Retina (tissue), 1 donor: Measurements from ENCODE around the gene ADAMTS2.
A peak's percentile ranks its signal among the peaks of the same experiment; 100 is the strongest.

ENCODE experiments used
- DNase-seq: peaks from one replicate; pipeline ENCODE4 v3.0.0-alpha.2; 2016

Gene ADAMTS2

DNA sequence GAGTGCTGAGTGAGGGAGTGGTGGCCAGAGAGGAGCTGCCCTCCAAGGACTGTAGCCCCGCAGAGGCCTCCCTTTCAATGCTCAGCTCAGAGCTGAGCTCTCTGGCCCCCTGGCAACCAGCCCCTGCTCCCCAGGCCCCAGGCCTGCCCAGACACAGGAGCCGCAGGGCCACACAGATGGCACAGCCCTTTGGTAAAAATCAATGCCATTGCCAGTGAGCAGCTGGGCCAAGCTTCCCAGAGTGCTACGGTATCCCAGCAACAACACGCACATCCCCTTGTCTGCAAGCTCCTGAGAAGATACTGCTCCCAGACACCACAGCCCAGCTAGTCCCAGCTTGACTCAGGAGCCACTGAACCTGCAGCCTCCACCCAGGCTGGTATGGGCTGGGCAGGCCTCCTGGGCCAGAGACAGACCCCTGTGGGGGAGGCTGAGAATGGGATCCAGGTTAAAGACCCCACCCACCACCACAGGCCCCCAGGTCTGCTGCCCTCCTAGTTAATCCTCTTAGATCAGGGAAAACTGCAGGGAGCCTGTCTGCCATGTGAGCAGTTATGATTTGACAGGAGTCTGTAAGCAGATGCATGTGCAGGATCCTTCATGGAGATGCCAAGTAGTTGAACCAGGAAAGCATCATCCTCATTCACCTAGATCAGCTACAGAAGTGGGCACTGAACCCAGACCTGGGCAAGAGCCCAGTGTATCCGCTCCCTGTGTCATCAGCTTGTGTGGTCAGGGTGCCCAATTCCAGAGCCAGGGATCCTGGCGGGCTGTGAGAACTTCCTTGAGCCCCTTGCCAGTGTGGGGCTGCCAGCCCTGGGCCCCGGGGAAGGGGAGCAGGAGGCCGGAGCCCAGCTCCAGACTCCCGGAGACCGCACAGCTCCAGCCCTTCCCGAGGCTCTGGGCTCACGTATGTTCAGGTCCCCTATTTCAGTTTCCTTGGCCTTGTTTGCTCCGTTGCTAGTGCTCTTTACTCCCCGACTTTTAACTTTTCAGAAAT, 26.7 kb upstream of the ADAMTS2 start:
- peak; percentile 77 for DNase-seq

DNA sequence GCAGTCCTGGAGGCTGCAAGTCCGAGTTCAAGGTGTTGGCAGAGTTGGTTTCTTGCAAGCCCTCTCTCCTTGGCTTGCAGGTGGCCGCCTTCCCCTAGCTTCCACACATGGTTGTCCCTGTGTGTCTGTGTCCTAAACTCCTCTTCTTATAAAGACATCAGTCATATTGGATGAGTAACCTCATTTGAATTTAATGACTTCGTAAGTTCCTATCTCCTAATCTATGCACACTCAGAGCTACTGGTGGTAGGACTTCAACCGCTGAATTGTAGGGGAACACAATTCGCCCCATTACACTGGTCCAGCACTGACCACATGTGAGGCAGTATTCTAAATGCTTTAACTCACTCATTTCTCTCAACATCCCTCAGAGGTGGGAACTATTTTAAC, 25.9 kb upstream of the ADAMTS2 start:
- no peak for DNase-seq

DNA sequence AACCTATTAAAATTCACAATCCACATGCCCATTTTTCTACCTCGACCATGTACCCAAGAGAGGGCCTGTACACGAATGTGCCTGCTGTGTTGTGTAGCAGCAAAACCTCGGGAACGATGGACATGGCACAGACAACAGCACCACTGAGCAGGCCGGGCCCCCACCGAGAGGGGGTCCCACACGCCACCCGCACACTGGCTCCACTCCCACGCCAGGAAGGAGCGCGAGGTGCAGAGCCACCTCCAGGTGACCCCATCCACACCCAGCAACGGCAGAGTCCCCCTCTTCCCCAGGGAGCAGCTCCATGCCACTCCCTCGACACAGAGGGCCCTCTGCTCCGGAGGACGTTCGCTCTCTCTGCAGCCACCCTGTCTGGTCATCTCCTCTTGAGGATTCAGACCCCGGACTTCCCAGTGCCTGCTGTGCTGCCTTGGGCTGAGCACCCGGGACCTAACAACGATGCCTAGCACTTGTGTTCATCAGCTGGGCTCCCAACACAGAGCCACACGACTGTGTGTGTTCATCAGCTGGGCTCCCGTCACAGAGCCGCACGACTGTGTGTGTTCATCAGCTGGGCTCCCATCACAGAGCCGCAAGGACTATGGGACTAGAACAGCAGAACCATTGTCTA, 25.3 kb upstream of the ADAMTS2 start:
- no peak for DNase-seq

DNA sequence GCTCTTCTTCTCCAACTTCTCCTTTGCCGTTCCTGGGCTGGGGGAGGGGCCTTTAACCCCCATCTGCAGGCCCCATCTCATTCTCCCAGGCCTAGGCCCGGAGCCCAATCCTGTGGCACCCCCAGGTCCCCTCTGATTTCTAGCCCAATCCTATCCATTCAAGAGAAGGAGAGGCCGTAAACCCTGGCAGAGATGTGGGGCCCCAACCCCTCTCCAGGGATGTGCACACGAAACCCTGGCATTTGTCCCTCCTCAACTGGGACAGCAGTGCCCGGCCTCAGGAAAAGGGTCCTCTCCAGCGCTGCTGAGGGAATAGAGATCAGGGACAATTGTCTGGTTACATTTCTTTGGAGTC, 24.2 kb upstream of the ADAMTS2 start:
- no peak for DNase-seq

DNA sequence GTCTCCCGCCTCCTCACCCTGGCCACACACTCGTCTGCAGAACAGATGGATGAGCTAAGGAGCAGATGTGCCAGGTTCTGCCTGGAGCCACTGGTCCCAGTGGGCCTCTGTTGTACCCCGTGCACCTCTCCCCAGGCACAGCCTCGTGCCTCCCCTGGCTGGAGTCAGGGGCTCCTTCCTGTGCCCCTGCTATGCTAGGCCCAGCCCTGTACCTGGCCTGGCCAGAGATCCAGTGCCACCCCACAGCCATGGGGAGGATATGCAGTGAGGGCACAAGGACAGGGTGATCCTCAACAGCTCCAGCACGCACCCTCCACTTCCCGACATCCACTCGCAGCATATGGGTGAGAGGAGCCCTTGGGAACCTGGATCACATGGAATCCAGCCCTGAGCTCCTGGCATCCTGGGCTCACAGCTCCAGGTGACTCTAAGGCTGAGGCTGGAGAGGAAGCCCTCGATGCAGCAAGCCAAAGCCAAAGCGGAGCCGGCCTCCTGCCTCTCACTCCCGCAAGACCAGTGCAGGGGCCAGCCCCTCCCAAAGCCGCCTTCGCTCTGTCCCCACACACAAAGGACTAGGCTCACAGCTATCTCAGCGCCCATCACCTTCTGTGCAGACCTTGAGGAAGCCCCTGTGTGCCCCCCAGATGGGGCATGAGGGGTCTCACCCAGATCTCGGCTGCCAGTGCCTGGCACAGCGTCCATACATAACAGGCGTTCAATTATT, 23.7 kb upstream of the ADAMTS2 start:
- DNase-seq = no peak

DNA sequence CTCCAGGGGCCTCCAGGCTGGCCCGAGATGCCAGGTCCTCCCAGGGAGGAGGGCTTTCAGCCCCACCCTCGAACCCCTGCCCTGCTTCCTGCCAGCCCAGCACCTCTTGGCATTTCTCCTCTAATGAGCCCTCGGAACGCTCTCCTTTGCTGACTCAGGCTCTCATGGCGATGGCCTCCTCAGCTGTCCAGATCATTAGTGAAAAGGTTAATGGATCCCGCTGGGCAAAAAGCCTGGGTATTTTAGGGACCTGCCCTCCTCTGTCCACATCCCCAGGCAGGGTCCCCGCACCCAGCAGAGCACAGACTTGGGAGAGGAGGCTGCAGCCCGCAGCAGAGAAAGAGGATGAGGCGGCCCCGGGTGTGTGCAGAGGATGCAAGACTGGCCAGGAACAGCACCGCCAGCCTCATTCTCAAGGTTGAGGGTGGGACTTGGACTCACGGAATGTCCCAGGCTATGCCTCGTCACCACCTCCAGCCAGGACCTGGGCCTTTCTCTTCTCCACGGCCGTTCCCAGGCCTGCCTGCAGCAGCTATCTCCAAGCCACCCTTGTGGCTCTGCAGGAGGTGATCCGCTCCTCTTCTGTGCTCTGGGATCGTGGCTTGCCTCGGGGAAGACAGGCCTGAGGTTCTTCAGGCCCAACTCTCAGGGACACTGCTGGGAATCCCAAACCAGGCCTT, 23.0 kb upstream of the ADAMTS2 start:
- no peak for DNase-seq

DNA sequence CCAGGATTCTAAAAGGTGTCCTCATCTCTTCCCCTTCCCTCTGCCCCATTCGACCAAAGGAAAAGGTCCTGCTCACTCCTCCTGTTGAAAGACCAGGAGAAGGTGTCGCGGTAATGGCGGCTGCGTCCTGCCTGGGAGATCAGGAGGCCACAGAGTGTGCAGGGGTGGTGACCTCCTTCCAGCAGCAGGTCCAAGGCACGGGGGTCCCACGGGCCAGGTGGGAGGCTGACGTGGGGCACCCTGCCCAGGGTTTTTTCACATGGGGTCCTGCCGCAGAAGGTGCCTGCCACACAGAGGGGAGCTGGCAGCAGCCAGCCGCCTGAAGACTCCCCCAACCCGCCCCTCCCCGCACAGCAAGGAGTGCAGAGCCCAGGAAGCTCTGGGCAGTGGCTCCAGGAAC, 22.2 kb upstream of the ADAMTS2 start:
- DNase-seq = no peak

DNA sequence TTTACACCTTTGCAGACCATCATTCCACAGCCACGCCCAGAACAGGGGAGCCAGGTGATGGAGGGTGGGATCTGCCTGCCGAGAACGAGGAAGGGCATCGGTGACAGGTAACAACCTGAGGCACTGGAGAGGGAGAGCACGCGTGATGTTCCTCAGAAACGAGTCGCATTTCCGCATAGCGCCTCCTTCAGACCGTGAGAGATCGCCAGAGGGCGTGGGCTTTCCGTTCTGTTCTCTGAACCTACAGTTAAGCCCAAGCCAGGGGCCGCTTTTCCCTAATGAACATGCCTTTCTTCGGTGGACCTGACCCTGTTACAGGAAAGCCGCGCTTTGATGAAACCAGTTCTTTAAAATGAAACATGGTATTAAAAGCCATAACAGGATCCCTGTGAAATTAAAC, 17.1 kb upstream of the ADAMTS2 start:
- DNase-seq = no peak

DNA sequence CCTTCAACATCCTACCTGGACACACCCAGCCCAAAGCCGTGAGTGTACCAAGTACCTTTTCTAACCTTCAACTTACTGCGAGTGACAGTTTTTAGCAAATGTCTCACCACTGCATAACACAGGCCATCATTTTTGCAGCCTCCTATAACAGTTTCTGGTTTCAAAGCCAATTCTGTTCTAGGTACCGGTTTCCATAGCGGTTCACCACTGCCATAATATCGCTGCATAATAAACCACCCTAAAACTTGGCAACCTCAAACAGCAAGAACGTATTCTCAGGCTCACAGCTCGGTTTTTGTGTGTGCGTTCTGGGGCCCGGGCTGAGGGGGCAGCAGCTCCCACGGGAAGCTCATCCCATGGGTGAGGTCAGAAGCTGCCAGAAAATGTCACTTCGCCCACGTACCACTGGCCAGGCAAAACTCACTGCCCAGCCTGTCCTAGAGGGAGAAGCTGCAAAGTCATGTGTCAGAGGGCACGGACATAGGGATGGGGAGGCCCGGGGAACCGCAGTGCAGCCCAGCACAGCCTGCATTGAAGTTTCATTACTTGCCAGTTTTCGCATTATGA, 15.9 kb upstream of the ADAMTS2 start:
- no peak for DNase-seq

DNA sequence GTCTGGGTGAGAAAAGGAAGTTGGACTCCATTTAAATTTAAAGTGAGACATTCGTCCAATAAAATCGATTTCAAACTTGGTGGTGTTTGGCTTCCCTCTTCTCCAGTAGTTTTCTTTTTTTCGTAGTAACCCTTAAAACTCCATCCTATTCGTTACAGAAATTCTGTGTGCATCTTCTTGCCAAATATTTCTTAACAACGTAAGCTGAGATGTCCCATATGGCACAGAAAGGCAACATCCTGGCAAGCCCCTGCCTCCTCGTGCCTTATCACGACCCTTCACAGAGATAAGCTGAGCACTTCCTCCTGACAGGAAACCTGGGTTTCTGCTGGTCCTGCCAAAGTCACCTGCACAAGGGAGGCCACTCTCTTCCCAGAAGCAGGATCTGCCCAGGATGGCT, 11.8 kb upstream of the ADAMTS2 start:
- DNase-seq = no peak

DNA sequence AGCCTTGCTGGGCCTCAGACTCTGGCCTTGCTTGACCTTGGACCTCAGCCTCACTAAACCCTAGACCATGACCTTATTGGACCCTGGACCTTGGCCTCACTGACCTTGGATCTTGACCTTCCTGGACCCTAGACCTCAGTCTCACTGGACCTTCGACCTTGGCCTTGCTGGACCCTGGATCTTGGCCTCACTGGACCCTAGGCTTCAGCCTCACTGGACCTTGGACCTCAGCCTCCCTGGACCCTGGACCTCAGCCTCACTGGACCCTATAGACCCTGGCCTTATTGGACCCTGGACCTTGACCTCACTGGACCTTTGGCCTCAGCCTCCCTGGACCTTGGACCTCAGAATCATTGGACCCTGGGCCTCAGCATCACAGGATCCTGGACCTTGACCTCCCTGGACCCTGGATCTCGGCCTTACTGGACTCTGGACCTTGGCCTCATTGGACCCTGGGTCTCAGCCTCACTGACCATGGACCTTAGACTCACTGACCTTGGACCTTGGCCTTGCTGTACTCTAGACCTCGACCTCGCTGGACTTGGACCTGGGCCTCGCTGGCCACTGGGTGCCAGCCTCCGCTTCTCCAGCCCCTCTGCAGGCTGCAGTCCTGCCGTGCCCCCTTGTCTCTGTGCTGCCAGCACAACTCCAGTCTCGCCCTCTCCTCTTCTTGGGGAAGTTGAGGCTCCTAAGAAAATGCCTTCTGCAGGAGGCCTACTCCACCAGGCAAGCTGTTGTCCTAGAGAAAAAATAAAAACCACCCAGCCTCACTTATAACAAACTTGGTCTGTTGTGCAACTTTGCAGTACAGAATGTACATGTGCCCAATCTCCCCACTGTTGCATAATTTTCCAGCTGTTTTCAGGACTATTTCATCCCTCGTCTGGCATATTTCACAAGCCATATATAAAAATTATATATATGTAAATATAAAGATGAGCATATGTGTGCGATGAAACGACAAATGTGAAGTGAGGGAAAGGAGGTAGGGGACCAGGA, 11.0 kb upstream of the ADAMTS2 start:
- no peak for DNase-seq

DNA sequence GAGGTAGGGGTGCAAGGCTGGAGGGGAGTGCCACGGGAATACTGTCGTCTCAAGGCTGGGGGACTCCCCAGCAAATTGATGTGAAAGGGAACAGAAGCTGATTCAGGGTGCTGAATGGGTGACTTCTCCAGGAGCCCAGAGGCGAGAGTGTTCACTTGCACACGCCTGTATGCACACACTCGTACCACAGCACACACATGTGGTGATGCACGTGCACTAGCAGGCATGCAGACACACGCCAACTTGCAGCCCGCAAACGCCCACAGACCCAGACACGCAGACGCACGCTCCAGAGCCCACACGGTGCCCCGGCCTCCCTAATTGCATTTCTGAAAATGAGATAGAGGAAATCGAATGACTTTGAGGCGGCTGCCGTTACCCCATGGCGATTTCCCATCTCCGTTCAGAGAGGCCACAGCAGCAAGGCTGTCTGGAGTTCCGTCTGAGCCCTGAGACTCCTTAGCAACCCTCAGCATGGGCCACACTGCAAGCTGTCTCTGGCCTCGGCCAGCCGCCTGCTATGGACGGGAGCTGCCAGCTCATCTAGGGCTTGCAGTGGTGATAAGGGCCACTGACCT, 9.1 kb upstream of the ADAMTS2 start:
- no peak for DNase-seq

DNA sequence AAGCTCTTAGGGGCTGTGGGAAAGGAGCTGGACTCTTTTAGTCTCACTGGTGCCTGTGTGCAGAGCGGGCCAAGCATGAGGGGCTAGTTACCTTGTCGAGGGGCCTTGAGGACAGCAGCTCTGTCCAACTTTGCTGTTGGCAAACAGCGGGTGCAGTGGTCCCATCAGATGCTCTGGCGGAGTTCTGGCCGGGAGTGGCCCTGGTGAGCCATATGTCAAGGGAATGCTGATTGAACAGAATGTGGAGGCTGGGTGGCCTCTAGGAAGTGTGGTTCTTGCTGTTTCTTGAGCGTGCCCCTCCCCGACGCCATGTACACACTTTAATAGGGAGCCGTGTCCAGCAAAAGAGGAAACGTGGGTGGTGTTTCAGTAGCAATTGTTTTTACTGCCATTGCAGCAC, 3.6 kb upstream of the ADAMTS2 start:
- DNase-seq = no peak

DNA sequence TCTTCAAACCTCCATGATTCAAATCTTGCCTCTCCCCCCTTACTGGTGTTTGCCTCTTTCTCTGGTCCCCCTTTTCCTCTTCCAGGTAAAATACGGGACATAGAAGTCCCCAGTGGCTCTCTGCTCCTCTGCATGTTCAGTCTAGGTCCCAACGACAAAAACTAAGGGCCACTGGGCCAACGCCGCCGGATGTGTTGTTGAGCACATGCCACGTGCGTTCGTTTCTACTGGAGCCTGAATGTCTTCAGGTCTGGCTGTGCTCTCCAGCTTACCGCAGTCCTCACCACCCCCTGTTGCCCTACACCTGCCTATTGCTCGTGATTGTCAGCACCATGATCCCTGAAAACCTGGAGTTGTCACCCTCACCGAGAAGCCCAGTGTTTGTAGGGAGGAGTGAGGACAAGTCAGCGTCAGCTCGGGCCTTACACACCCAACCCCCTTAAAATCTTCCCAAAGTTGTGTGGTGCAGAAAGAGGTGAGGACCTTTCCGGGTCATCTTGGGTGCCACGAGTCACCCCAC, 2.8 kb upstream of the ADAMTS2 start:
- DNase-seq = no peak

DNA sequence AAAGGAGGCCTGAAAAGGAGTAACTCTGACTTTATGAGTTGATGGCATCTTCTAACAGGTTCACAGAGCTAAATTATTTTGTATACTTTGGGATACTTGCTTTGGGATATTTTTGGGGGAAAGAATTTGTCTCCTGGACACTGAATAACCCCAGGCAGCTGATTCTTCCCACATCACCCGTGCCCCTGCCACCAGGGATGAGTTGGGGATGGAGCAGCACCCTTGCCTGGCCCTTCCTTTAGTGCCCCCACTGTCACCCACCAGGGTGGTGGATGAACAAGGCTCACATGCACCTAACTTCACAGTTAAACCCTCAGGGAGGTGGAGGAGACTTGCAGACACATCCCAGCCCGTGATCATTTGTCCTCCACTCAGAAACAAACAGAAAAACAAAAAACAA, 2.3 kb upstream of the ADAMTS2 start:
- DNase-seq = no peak

DNA sequence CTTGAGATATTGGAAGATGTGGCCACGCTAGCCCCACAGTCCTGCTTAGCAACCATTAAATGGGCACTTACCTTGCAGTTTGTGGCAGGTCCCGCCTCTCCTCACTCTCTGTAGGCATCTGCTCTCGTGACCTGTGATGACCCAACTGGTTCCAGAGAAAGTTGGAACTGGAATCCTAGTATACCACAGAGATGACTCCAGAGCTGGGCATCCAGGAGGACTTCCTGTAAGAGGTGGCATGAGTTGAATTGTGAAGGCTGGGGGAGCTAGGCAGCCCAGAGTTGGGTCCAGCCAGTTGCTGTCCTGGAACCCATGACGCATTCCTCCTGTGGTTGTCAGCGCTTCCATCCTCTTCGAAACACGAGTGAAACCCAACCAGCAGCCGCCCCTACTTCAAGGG, 1.6 kb upstream of the ADAMTS2 start:
- no peak for DNase-seq

DNA sequence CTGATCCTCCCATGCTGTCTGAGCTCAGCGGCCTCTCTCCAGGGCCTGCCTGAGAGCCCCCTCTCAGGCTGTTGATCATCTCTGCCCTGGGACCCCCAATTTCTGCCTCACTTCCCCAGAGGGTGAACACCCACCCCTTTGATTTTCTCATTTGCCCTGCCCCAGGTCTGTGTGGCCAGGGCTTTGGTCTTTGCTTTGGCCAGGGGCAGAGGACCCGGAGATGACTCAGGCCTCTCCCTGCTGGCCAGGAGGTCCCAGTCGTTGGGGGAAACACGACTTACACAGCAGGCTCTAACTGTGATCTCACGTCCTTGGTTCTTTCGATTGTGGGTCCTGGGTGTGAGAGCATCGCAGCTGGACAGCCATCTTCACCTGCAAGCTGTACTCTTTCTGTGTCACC, 1.1 kb upstream of the ADAMTS2 start:
- DNase-seq = no peak

DNA sequence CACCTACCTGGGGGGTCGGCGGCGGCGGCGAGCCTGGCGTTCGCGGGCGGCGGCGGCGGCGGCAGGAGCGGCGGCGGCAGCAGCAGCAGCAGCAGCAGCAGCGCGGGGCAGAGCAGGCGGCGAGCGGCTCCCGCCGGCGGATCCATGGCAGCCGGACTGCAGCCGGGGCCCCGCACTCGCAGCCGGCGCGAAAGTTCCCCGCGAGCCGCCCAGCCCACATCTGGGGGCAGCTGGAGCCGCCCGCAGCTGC, 153 bp downstream of the ADAMTS2 start:
- DNase-seq = no peak

DNA sequence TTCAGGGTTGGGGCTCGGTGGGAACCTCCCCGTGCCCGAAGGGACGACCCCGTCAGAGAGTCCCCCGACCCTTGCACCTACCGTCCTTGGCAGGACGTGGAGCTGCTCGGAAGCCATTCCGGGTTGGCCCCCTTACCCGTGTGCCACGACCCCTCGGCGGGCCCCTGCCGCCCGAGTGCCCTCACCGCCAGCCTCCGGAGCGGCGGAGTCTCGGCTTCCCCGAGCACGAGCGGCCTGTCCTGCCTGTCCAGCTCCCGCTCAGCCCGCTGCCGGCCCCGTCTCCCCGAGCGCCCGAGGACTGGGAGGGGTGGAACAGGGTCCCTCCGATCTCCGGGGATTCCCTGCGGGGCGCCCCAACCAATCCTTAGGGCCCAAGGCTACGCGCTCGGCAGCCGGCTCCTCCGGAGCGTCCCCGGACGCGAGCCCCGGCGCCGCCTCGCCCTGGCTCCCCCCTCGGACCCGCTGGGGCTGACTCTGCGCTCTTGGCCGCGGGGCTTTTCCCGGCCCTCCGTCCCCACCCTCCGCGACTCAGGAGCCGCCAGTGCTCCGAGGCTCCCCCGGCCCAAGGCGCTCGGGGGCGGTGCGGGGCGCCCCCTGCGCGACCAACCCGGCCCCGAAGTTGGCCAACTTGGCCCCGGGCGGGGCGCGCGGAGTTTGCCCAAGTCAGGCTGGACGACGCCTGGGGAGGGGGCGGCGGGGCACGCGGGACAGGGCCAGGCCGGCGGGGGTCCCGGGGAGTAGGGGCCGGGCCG, 654 bp downstream of the ADAMTS2 start:
- peak; percentile 77 for DNase-seq

DNA sequence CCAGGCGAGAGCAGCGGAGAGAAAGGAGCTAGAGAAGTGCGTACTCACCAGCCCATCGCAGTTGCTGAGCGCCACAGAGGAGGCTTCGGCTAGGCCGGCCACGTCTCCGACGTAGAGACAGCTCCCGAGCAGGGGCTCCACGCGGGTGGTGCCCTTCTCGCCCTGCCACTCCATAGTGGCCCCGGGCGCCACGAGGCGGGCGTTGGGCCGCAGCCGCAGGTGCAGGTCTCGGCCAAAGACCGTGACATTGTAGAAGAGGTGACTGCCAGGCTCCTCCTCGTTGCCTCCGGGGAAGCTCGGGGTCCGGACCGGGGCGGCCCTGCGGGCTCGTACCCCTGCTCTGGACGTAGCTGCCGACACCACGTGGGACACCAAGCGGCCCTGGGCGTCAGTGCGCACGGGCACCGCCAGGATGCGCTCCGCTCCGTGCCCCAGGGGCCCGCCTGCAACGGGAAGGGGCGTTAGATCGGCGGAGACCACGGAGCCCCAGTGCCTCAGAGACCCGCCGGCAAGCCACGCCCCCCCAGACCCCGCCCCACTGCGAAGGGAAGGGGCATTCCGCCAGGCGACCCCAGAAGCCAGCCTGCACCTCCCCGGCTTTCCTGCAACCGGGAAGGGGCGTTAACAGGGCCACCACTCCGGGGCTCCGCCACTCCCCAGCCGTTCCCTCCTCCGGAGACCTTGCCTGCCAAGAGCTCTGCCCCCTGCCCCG, 1.4 kb downstream of the ADAMTS2 start:
- peak; percentile 85 for DNase-seq
